Mesenchymal stem cell (in vitro differentiated cells and primary cell): ENCODE data around the gene CCDC85A.

ENCODE experiments used
- DNase-seq: peaks from one replicate; pipeline ENCODE4 v3.0.0-alpha.2; 2013
- H2AFZ ChIP-seq: one replicate; pipeline ENCODE4 v1.6.1; 2013; ENCODE audit warnings: low read depth, mild to moderate bottlenecking, control low read depth, inconsistent platforms, low read length, moderate library complexity
- H2AK5ac ChIP-seq: 2 replicates; pipeline ENCODE4 v1.6.1; 2013; ENCODE audit warnings: low read length, moderate library complexity, mild to moderate bottlenecking, inconsistent platforms; ENCODE audit not compliant: severe bottlenecking
- H2BK120ac ChIP-seq: one replicate; pipeline ENCODE4 v1.6.1; 2013; ENCODE audit warnings: low read depth, mild to moderate bottlenecking, inconsistent platforms, low read length, moderate library complexity
- H2BK12ac ChIP-seq, 2 experiments: one replicate each; pipeline ENCODE4 v1.6.1; 2013; ENCODE audit warnings: inconsistent platforms in 2 of 2, low read length in 2 of 2, mild to moderate bottlenecking in 2 of 2, moderate library complexity in 2 of 2, control low read depth in 1 of 2
- H2BK15ac ChIP-seq: one replicate; pipeline ENCODE4 v1.6.1; 2013; ENCODE audit warnings: mild to moderate bottlenecking, low read depth, inconsistent platforms; ENCODE audit not compliant: poor library complexity, severe bottlenecking
- H2BK5ac ChIP-seq: 2 replicates; pipeline ENCODE4 v1.6.1; 2013; ENCODE audit warnings: low read depth, mild to moderate bottlenecking, low read length, control low read depth, inconsistent platforms; ENCODE audit not compliant: poor library complexity, severe bottlenecking
- H3K14ac ChIP-seq, 2 experiments: one replicate each; pipeline ENCODE4 v1.6.1; 2013; ENCODE audit warnings: inconsistent platforms in 2 of 2, low read length in 2 of 2, control low read depth in 1 of 2, mild to moderate bottlenecking in 1 of 2, moderate library complexity in 1 of 2
- H3K18ac ChIP-seq, 2 experiments: one replicate each; pipeline ENCODE4 v1.6.1; 2013; ENCODE audit warnings: inconsistent platforms in 2 of 2, low read length in 2 of 2, control low read depth in 1 of 2, low read depth in 1 of 2, mild to moderate bottlenecking in 1 of 2
- H3K23ac ChIP-seq, 2 experiments: one replicate each; pipeline ENCODE4 v1.6.1; 2013; ENCODE audit warnings: inconsistent platforms in 2 of 2, low read length in 2 of 2, mild to moderate bottlenecking in 2 of 2, moderate library complexity in 2 of 2, control low read depth in 1 of 2
- H3K27ac ChIP-seq: 2 replicates; pipeline ENCODE4 v1.5.1; 2013; ENCODE audit warnings: mild to moderate bottlenecking, moderate library complexity, low read length, control low read depth, inconsistent platforms; ENCODE audit not compliant: poor library complexity, severe bottlenecking
- H3K27me3 ChIP-seq, 2 experiments: 2 replicates each; pipeline versions ENCODE4 v1.6.1 to v1.7.0; 2013; ENCODE audit warnings: low read length in 2 of 2, mild to moderate bottlenecking in 2 of 2, moderate library complexity in 2 of 2, control low read depth in 1 of 2, inconsistent platforms in 1 of 2; ENCODE audit not compliant: control insufficient read depth in 1 of 2, insufficient read depth in 1 of 2
- H3K36me3 ChIP-seq, 2 experiments: 2 replicates each; pipeline versions ENCODE4 v1.6.1 to v1.7.0; 2013; ENCODE audit warnings: low read length in 2 of 2, control low read depth in 1 of 2, inconsistent platforms in 1 of 2, low read depth in 1 of 2, mild to moderate bottlenecking in 1 of 2; ENCODE audit not compliant: insufficient read depth in 2 of 2, control insufficient read depth in 1 of 2
- H3K4ac ChIP-seq, 2 experiments: one replicate each; pipeline ENCODE4 v1.6.1; 2013; ENCODE audit warnings: inconsistent platforms in 2 of 2, low read length in 2 of 2, mild to moderate bottlenecking in 2 of 2, moderate library complexity in 2 of 2, control low read depth in 1 of 2, low read depth in 1 of 2
- H3K4me1 ChIP-seq: 2 replicates; pipeline ENCODE4 v1.6.1; 2013; ENCODE audit warnings: low read depth, low read length, control low read depth; ENCODE audit not compliant: control insufficient read depth, insufficient read depth
- H3K4me2 ChIP-seq: 2 replicates; pipeline ENCODE4 v1.6.1; 2013; ENCODE audit warnings: low read length, mild to moderate bottlenecking, inconsistent platforms; ENCODE audit not compliant: poor library complexity, severe bottlenecking
- H3K4me3 ChIP-seq, 2 experiments: 2 replicates each; pipeline versions ENCODE4 v1.5.1 to v1.7.0; 2013; ENCODE audit warnings: low read length in 2 of 2, mild to moderate bottlenecking in 2 of 2, control low read depth in 1 of 2, low read depth in 1 of 2; ENCODE audit not compliant: insufficient read depth in 1 of 2
- H3K79me1 ChIP-seq: replicated peaks from 2 replicates; pipeline ENCODE4 v1.6.1; 2013; ENCODE audit warnings: mild to moderate bottlenecking, control low read depth, low read length, inconsistent platforms; ENCODE audit not compliant: poor library complexity, severe bottlenecking
- H3K9ac ChIP-seq: 2 replicates; pipeline ENCODE4 v1.7.0; 2013; ENCODE audit warnings: mild to moderate bottlenecking, low read length, moderate library complexity
- H3K9me3 ChIP-seq: 2 replicates; pipeline ENCODE4 v1.7.0; 2013; ENCODE audit warnings: mild to moderate bottlenecking, low read length; ENCODE audit not compliant: control insufficient read depth
- H4K8ac ChIP-seq: one replicate; pipeline ENCODE4 v1.6.1; 2013; ENCODE audit warnings: inconsistent platforms, mild to moderate bottlenecking, low read length, moderate library complexity
- H4K91ac ChIP-seq: one replicate; pipeline ENCODE4 v1.6.1; 2013; ENCODE audit warnings: mild to moderate bottlenecking, low read length, inconsistent platforms
- WGBS: methylation state at CpG from one replicate; pipeline ENCODE4 v1.1.7; 2013; ENCODE audit warnings: mixed read lengths; 5-methylcytosine and 5-hydroxymethylcytosine counted together

CCDC85A gene

DNA sequence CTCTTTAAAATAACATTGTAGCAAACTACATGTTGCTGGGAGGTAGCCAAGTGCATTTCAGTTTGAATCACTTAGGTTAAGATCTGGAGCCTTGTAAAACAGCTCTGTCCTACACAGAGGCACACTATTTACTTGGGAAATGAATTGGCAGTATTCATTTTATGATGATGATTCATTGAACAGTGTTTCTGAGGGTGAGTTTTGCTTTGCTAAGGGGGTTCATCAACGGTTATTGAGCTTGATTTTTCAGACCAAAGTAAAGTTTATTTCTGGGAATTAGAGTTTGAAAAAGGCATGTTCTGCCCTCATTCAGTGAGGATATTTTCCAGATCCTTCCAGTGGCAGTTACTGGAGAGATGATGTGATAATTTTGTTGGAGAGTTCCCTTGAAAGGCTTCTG is 55.6 kb downstream of the CCDC85A start:
- Histone ChIP-seq H3K23ac (no peak overlapping the region), H3K4me3 (no peak overlapping the region), H3K4ac (no peak overlapping the region), H3K4me1 (no peaks in the 10 kb centered on the region), H2AK5ac (no peak overlapping the region), H2AFZ (no peak overlapping the region), H2BK12ac (no peak overlapping the region), H2BK120ac (no peak overlapping the region), H3K36me3 (no peaks in the 10 kb centered on the region), H4K8ac (no peak overlapping the region), H2BK5ac (no peak overlapping the region), H4K91ac (no peak overlapping the region), H3K18ac (no peak overlapping the region), H3K4me2 (no peak overlapping the region), H3K79me1 (no peaks in the 10 kb centered on the region), H3K27me3 (no peaks in the 10 kb centered on the region), H3K9ac (no peak overlapping the region), H2BK15ac (no peak overlapping the region), H3K27ac (no peak overlapping the region), H3K9me3 (peaks cover 10% of the 10 kb centered on the region), H3K14ac (no peak overlapping the region)
- DNase-seq = peak; percentile 42
- 60% methylated on average over 1 of the region's 1 CpG for WGBS

DNA sequence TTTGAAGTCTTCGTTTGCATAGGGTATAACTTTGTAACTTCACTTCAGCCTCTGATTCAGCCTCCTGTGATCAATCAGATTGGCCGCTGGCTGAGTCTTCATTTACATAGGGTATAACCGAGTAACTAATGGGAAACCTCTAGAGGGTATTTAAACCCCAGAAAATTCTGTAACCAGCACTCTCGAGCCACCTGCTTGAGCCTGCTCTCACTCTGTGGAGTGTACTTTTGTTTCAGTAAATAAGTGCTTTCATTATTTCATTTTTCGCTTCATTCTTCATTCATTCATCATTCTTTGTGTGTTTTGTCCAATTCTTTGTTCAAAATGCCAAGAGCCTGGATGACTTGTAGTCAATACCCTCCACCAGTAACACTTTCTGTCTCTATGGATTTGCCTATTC is 56.4 kb downstream of the CCDC85A start:
- Histone ChIP-seq H3K36me3 (no peaks in the 10 kb centered on the region), H2BK120ac (no peak overlapping the region), H2AFZ (no peak overlapping the region), H3K4ac (no peak overlapping the region), H3K4me1 (no peaks in the 10 kb centered on the region), H3K27me3 (no peaks in the 10 kb centered on the region), H3K4me3 (no peak overlapping the region), H3K14ac (no peak overlapping the region), H3K27ac (no peak overlapping the region), H2BK5ac (no peak overlapping the region), H2BK12ac (no peak overlapping the region), H2AK5ac (no peak overlapping the region), H3K18ac (no peak overlapping the region), H3K4me2 (no peak overlapping the region), H3K79me1 (no peaks in the 10 kb centered on the region), H3K9me3 (peaks cover 10% of the 10 kb centered on the region), H3K23ac (no peak overlapping the region), H2BK15ac (no peak overlapping the region), H4K8ac (no peak overlapping the region), H3K9ac (no peak overlapping the region), H4K91ac (no peak overlapping the region)
- DNase-seq = no peak
- WGBS = 97% methylated on average over 5 of the region's 5 CpGs

DNA sequence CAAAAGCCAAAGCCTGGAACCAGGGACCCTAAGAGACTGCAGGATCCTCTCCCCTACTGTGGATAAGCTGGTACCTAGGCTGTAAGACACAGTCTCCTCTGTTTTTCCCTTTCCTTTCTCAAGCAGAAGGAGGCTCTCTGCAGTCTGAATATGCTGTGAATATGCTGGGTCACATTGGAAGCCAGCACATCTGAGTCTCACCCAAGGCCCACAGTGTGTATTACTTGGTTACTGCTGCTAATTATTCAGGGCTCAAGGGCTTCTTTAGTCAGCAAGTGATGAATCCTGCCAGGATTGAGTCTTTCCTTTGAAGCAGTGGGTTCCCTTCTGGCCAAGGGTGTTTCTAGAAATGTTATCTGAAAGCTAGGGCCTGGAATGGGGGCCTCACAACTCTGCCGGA is 60.7 kb downstream of the CCDC85A start:
- H3K9me3 ChIP-seq = peaks cover 10% of the 10 kb centered on the region
- no peak overlapping the region for H3K23ac ChIP-seq
- H3K14ac ChIP-seq = no peak overlapping the region
- peak overlapping the region in 1 of 2 experiments; percentile 62 for H3K18ac ChIP-seq
- no peak overlapping the region for H3K27ac ChIP-seq
- DNase-seq = no peak
- no peak overlapping the region for H2AK5ac ChIP-seq
- H3K4me3 ChIP-seq = no peak overlapping the region
- WGBS = no CpG with 5 or more reads among the region's 1 CpG
- no peak overlapping the region for H2AFZ ChIP-seq
- no peak overlapping the region for H3K4me2 ChIP-seq
- H3K79me1 ChIP-seq = no peaks in the 10 kb centered on the region
- H4K8ac ChIP-seq = peak overlapping the region; percentile 49
- peak overlapping the region; percentile 50 for H4K91ac ChIP-seq
- no peak overlapping the region for H3K4ac ChIP-seq
- peak overlapping the region in 1 of 2 experiments; percentile 31 for H2BK12ac ChIP-seq
- H2BK15ac ChIP-seq = peak overlapping the region; percentile 52
- no peaks in the 10 kb centered on the region for H3K4me1 ChIP-seq
- H2BK5ac ChIP-seq = no peak overlapping the region
- H3K27me3 ChIP-seq = no peaks in the 10 kb centered on the region
- no peaks in the 10 kb centered on the region for H3K36me3 ChIP-seq
- H3K9ac ChIP-seq = no peak overlapping the region
- peak overlapping the region; percentile 61 for H2BK120ac ChIP-seq

DNA sequence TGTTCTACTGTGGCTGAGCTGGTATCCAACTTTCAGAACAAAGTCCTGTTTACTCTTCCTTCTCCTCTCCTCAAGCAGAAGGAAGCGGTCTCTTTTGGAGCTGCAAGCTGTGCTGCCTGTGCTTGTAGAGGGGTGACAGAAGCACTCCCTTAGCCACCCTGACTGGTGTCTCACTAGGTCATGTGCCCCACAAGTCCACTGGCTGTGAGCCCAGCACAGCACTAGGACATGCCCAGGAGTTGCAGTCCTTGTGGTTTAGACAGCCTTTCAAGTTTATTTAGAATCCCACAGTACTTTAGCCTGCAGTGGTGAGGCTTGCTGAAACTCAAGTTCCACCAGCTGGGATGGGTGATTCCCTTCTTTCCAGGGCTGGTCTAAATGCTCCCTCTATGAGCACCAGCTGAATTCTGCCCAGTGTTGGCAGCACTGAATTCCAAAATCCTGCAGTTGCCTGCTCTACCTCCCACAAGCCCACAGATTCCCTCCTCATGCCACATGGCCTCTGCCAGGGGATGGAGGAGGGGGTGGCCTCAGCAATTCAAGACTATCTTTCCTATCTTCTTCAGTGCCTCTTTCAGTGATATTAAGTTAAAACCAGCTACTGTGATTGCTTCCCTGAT is 61.2 kb downstream of the CCDC85A start:
- peak overlapping the region in 1 of 2 experiments; percentile 4 for H3K18ac ChIP-seq
- no peak overlapping the region for H3K9ac ChIP-seq
- 90% methylated on average over 1 of the region's 1 CpG for WGBS
- H3K4me2 ChIP-seq = no peak overlapping the region
- H3K27me3 ChIP-seq = no peaks in the 10 kb centered on the region
- no peak overlapping the region for H2AK5ac ChIP-seq
- no peak overlapping the region for H3K27ac ChIP-seq
- no peak overlapping the region for H3K4ac ChIP-seq
- H3K4me1 ChIP-seq = no peaks in the 10 kb centered on the region
- no peak overlapping the region for H3K23ac ChIP-seq
- H4K8ac ChIP-seq = no peak overlapping the region
- no peak overlapping the region for H2BK15ac ChIP-seq
- H3K14ac ChIP-seq = no peak overlapping the region
- no peaks in the 10 kb centered on the region for H3K79me1 ChIP-seq
- H2BK12ac ChIP-seq = no peak overlapping the region
- H4K91ac ChIP-seq = no peak overlapping the region
- no peak overlapping the region for H2BK5ac ChIP-seq
- H2BK120ac ChIP-seq = no peak overlapping the region
- no peak overlapping the region for H2AFZ ChIP-seq
- DNase-seq = peak; percentile 73
- peaks cover 9% of the 10 kb centered on the region for H3K9me3 ChIP-seq
- H3K4me3 ChIP-seq = no peak overlapping the region
- H3K36me3 ChIP-seq = no peaks in the 10 kb centered on the region
